Measurements from ENCODE around the gene HOXC9. TPM values are rescaled to one million over a fixed set of nuclear protein-coding genes. Genes with fewer than 3 reads are reported as not detected.

Gene HOXC9
- total and polyA plus RNA-seq, 2 of the 8 experiments (the other 6 are each of a cell fraction or from before 2014, with no cell fraction given) = not detected

- no peak for TF ChIP-seq GABPA (IDR thresholded peaks at IDR 0.05; ENCODE audit: borderline replicate concordance, insufficient read depth, low read length)
- no peak for TF ChIP-seq SIN3A (conservative IDR thresholded peaks at IDR 0.05 in 1 of 2, IDR thresholded peaks at IDR 0.05 in 1 of 2; ENCODE audit: low read depth in 1 of 2, low read length in 2 of 2)
- no peak for TF ChIP-seq TCF12 (IDR thresholded peaks at IDR 0.05; ENCODE audit: low read depth, low read length)
- peak; percentile 51 for TF ChIP-seq RNF2 (IDR thresholded peaks at IDR 0.05; ENCODE audit: borderline replicate concordance, low read depth, low read length, missing control alignments, poor library complexity, severe bottlenecking)
- TF ChIP-seq MAX (IDR thresholded peaks at IDR 0.05) = peak; percentile 49
- TF ChIP-seq SP1 (IDR thresholded peaks at IDR 0.05; ENCODE audit: low read depth, low read length) = no peak
- no peak for TF ChIP-seq ASH2L (IDR thresholded peaks at IDR 0.05; ENCODE audit: low read length)
- no peak for TF ChIP-seq TBP (IDR thresholded peaks at IDR 0.05; ENCODE audit: low read depth, low read length)
- no peak for TF ChIP-seq CTCF (IDR thresholded peaks at IDR 0.05; ENCODE audit: control extremely low read depth in 1 of 3, insufficient read depth in 1 of 3, low read depth in 1 of 3, low read length in 3 of 3)
- TF ChIP-seq RXRA (IDR thresholded peaks at IDR 0.05; ENCODE audit: insufficient read depth, low read depth, low read length) = no peak
- no peak; the same call in 1 of the 2 replicates for TF ChIP-seq RBBP5 (IDR thresholded peaks at IDR 0.05; ENCODE audit: borderline replicate concordance, low read depth, low read length)
- no peak for TF ChIP-seq SAP30 (IDR thresholded peaks at IDR 0.05; ENCODE audit: insufficient read depth, insufficient replicate concordance, low read length)
- TF ChIP-seq CHD2 (IDR thresholded peaks at IDR 0.05; ENCODE audit: low read length) = no peak
- TF ChIP-seq CBX8 (IDR thresholded peaks at IDR 0.05; ENCODE audit: borderline replicate concordance, low read depth, low read length) = peak; percentile 3; the same call in 1 of the 2 replicates
- TF ChIP-seq PHF8 (conservative IDR thresholded peaks at IDR 0.05; ENCODE audit: low read depth, low read length) = no peak
- no peak for TF ChIP-seq NRF1 (IDR thresholded peaks at IDR 0.05; ENCODE audit: low read depth, low read length)
- no peak for TF ChIP-seq SP4 (IDR thresholded peaks at IDR 0.05; ENCODE audit: low read length)
- TF ChIP-seq TEAD4 (IDR thresholded peaks at IDR 0.05; ENCODE audit: low read depth, low read length) = no peak
Observed at GRCh38 chr12:53973236-53974042, 26.5 kb upstream of the HOXC9 start (continued).
